Head of caudate nucleus (tissue), 42 donors: ENCODE results near the gene CLEC2L.
A peak's percentile ranks its signal among the peaks of the same experiment; 100 is the strongest.

Experiments used
- DNase-seq, 42 donors: peaks; one replicate each; pipeline versions ENCODE4 v3.0.0 to v3.0.0-alpha.2; 2020 to 2021; ENCODE audit warnings: mixed read lengths in 7 of 42
- intact Hi-C: fragments of 100-400 bp; cut with DNase I; formaldehyde crosslinking; loops from one replicate; pipeline ENCODE4 v1.15.0; 2022

Gene CLEC2L

DNA sequence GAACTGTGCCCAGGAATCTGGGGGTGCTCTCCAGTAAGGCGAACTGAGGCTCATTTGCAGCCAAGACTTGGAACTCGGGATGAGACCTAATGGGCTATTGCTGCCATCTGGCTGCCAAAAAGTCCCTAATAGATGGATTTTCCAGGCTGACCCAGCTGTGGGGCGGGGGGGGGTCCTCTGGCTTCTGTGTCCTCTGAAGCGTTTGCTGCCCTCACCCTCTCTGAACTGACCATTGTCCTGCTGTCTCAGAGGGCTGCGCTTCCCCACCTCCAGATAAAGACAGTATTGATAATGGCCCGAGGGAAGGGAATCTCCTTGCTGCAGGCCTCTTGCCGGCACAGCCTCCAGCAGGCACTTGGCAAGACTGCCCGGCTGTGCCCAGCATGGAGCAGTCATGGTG, 46.6 kb downstream of the CLEC2L start:
- intact Hi-C loops: loop anchor here (10.0 kb wide), 1 partner anchor 135 kb away; no protein-coding TSS in a partner anchor
- peak; percentile 58 to 93 (median 78) for DNase-seq

DNA sequence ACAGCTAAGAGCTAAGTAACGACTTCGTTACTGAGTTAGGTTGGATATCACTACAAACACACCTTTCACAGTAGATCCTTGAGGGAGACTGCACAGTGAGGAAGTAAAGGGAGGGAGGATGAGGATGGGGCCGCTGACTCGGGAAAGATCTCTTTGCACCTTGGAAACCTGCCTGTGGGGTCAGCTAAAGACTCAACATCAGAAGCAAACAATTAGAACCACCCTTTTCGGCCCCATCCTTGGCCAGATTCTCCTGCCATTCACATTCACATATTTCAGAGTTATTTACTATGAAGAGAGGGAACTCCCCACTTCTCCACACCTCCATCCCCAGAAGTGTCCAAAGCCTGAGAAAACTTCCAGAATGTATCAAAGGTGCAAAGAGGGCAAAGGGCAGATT, 47.1 kb downstream of the CLEC2L start:
- intact Hi-C loops: loop anchor here (10.0 kb wide), 1 partner anchor 136 kb away; no protein-coding TSS in a partner anchor
- DNase-seq: peak in 3 of 42 donors; percentile 6 to 20 (median 13)

GRCh38 chr7:139571190-139571589, 47.7 kb downstream of the CLEC2L start:
- peak in 4 of 42 donors; percentile 8 to 32 (median 26) for DNase-seq
- intact Hi-C loops: loop anchor here (10.0 kb wide), 1 partner anchor 136 kb away; no protein-coding TSS in a partner anchor

GRCh38 chr7:139571651-139572050, 48.2 kb downstream of the CLEC2L start:
- intact Hi-C loops: loop anchor here (10.0 kb wide), 1 partner anchor 137 kb away; no protein-coding TSS in a partner anchor
- DNase-seq: peak in 4 of 42 donors; percentile 2 to 31 (median 14)

GRCh38 chr7:139572071-139572470, 48.6 kb downstream of the CLEC2L start:
- DNase-seq: peak in 5 of 42 donors; percentile 5 to 34 (median 27)
- intact Hi-C loops: loop anchor here (10.0 kb wide), 1 partner anchor 137 kb away; no protein-coding TSS in a partner anchor

DNA sequence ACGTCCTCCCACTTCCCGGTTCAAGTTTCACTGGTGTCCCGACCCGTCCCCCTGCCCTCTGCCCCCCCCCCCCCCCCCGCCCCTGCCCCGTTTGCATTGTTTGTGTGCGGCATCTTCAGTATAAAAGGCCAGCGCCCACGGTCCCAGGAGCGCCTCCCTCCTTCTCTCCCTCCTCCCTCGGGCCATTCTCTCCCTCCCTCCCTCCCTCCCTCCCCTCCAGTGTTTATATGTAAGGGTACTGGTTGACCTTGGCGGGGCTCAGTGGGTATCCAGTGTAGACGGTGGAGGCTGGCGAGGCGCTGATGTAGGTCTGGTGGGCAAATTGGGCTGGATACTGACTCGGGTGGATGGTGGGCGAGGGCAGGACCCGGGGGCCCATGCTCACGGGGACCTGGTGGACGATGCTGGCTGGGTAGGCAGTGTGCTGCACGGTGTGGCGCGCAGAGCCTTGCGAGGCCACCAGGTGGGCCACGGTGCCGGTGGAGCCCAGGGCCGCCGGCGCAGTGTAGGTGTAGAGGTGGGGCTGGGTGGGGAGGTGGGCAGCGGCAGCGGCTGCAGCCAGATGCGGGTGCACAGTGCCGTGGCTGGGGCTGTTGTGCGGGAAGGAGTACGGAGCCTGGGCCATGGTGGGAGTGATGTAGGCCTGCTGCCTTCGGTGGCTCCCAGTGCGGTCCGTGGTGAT, 49.4 kb downstream of the CLEC2L start:
- intact Hi-C loops: loop anchor here (10.0 kb wide), 1 partner anchor 138 kb away; no protein-coding TSS in a partner anchor
- peak in 4 of 42 donors; percentile 5 to 24 (median 10) for DNase-seq

DNA sequence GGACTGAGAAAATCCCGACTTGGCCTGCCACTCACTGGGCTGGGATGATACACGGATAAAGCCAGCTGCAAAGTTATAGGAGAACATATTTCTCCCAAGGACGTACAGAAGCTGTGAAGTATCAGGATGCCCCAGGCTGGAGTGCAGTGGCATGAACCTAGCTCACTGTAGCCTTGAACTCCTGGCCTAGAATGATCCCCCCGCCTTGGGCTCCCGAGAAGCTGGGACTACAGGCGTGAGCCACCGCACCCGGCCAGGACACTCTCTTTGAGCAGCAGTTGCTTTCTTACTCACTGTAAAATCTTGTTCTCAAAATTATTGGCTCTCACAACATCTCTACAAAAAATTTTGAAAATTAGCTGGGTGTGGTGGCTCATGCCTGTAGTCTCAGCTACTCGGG, 50.4 kb downstream of the CLEC2L start:
- intact Hi-C loops: loop anchor here (10.0 kb wide), 1 partner anchor 139 kb away; no protein-coding TSS in a partner anchor
- peak in 5 of 42 donors; percentile 4 to 20 (median 6) for DNase-seq

DNA sequence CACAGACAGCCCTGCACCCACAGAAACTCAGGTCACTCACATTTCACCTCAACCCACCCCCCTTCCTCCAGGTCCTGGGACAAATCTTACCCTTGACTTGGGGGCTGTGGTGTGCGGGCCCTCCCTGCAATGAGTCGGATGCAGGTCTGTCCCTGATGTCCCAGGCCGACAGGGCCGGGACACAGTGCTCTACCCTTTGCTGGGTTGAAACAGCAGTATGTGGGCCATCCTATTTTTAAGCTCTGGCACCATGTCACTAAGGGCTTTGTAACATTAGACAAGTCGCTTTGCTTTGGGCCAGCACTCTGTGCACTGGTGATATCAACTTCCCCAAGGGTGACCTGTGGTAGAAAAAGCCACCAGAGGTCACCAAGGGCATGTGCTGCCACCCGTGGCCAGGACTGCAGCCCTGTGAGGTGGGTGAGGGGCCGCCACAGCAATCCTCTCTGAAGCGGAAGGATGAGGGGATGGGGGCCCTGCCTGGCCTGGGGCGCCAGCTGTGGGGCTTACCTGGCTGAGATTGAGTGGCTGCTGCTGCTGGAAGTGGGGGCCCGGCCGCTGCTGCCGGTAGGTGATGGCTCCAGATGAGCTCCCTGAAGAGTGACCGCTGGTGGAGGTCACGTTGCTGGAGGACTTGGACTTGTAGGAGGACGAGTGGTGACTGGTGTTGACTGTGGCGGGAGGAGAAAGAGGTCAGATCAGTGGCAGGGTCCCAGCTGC, 51.3 kb downstream of the CLEC2L start:
- DNase-seq: peak in 2 of 42 donors; percentile 5 to 14

DNA sequence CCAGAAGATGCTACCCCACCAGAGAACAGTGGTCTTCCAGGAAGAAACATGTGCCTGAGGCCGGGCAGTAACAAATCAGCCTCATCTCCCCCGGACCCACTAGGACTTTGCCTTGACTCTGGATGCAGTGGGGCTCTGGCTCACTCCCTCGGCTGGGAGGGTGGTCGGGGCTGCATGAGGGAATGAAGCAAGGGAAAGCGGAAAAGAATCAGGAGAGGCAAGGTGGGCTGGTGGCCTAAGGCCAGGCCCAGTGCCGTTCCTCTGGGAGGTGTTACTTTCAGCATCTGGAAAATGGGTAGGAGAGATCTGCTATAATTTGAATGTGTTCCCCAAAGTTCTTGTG, 51.8 kb downstream of the CLEC2L start:
- intact Hi-C loops: loop anchor here (10.0 kb wide), 1 partner anchor 141 kb away; no protein-coding TSS in a partner anchor
- peak in 2 of 42 donors; percentile 7 to 9 for DNase-seq

More for the DNA sequence above, 51.3 kb downstream of the CLEC2L start:
- intact Hi-C loops: loop anchor here (10.0 kb wide), 1 partner anchor 140 kb away; no protein-coding TSS in a partner anchor

DNA sequence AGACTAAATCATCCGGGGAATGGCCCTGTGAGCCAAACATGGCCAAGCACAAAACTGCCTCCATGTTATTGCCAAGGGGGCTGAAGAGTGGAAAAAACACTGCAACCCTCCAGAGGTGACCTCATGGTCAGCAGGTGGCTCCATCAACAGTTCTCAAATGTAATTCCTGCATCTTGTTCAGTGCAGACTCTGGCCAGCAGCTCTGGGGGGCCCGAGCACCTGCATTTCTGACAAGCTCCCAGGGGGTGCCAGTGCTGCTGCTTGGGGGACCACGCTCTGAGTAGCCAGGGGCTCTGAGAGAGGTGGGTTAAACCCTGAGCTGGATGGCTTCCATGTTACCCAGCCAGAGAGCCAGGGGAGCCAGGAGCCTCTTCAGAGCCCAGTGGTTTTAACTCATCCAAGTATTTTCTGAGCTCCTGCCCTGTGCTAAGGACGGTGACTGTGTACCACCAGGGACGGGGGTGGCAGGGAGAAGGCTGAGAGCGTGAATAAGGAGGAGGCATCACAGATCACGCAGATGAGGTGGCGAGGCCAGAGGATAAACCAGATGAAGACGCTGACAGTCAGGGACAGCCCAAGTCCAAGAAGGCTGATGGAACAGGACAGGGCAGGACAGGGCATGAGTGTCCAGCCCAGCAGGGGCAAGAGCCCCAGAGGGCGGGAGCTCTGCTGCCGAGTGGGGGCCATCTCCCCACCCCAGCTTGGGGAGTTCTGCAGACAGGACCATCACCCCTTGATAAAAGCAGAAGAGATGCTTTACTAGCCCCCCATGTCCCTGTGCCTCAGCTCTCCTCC, 52.9 kb downstream of the CLEC2L start:
- peak in 4 of 42 donors; percentile 3 to 26 (median 10) for DNase-seq
- intact Hi-C loops: loop anchor here (10.0 kb wide), 1 partner anchor 142 kb away; no protein-coding TSS in a partner anchor

- peak in 2 of 42 donors; percentile 2 for DNase-seq
- intact Hi-C loops: no loop called here
These were observed 57.0 kb downstream of the CLEC2L start for GRCh38 chr7:139580435-139580834.

DNA sequence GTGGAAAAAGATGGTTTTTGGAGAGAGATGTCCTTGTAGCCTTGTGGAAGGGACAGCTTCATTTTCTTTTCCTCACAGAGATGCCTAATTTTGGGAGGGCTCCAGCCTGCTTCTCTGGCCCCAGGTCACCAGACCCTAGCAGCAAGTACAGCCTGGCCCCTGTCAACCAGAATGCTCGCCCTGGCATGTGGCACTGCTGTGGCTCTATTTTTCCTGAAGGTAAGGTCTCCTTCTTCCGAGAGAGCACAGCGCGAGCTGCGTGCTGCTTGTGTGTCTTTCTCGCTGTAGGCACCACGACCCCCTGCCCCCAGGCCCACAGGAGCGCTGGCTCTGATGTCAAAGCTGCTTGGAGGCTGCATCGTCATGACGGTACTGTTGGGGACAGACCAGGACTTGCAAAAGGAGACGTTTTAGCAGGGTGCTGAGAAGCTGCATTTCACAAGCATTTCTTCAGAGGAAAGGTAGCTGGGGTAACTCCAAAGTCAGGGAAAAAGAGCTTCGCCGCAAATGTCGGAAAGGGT, 58.7 kb downstream of the CLEC2L start:
- intact Hi-C loops: no loop called here
- DNase-seq: peak in 3 of 42 donors; percentile 16 to 19 (median 16)

DNA sequence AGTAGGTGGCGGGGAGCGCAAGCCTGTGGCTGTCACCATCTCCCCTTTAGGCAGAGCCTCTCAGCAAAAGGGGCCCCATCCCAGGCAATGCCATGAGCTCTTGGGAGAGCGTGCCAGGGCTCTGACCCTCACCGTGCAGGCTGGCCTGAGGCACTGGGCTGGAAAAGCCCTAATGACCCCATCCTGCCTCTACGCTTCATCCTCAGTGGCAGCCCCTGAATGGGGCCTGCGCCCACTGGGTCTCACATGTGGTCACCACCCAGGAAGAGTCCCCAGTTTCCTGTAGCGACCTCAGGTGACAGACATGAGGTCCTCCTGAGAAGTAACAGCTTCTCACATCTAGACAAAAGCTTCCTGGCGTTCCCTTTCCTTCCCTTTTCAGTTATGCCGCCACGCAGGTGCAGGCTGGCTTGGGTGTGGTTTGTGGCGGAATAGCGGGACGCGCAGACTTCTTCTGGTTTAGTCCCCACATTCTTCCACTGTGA, 59.2 kb downstream of the CLEC2L start:
- DNase-seq: peak in 4 of 42 donors; percentile 3 to 34 (median 10)
- intact Hi-C loops: no loop called here

DNA sequence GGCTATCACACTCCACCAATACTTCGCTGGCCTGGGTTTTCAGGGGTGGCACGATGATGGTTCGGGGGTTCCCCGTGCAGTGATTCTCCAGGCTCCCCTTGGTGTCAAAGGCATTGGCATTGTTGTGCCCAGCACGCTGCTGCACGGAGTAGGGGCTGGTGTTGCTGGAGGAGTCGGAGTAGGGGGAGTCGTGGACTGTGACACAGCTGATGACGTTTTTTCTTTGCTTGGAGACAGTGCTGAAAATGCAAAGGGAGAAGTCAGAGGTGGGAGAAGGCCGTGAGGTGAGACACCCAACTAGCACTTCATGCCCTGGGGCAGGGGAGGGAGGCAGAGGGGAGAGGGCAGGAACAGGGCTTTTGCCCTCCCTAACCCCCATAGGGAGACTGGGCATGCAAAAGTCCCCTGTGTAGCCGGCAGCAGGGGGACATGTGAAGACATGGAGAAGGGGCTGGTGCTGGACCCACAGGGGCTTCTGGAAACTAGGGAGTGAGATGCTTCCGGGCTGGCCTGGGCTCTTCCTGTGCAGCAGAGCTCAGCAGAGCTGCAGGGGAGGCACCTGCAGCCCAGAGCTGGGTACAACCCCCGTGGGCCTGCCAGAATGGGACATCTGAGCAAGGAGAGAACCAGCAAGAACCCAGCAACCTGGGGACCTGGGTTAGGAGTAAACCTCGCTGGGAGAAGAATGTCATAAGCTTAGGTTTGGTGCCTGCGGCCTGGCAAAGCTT, 60.5 kb downstream of the CLEC2L start:
- peak in 5 of 42 donors; percentile 5 to 26 (median 11) for DNase-seq
- intact Hi-C loops: no loop called here

GRCh38 chr7:139585042-139585441, 61.6 kb downstream of the CLEC2L start:
- peak in 2 of 42 donors; percentile 3 to 9 for DNase-seq

GRCh38 chr7:139586286-139586685, 62.8 kb downstream of the CLEC2L start:
- intact Hi-C loops: no loop called here

More at GRCh38 chr7:139585042-139585441, 61.6 kb downstream of the CLEC2L start:
- intact Hi-C loops: no loop called here

DNA sequence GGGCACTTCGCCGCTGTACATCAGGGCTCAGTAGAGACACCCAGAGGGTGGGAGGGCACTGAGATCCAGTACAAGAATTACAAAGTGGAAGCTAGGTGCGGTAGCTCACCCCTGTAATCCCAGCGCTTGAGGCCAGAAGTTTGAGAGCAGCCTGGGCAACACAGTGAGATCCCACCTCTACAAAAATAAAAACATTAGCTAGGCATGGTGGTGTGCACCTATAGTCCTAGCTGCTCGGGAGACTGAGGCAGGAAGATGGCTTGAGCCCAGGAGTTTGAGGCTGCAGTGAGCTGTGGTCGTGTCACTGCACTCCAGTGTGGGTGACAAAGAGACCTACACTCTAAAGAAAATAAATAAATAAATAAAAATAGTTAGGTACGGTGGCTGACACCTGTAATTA, 64.0 kb downstream of the CLEC2L start:
- intact Hi-C loops: no loop called here
- no peak for DNase-seq

More at GRCh38 chr7:139586286-139586685, 62.8 kb downstream of the CLEC2L start:
- peak in 1 of 42 donors; percentile 22 for DNase-seq

GRCh38 chr7:139588632-139589031, 65.1 kb downstream of the CLEC2L start:
- peak in 6 of 42 donors; percentile 3 to 41 (median 13) for DNase-seq

More at GRCh38 chr7:139588632-139589031, 65.1 kb downstream of the CLEC2L start:
- intact Hi-C loops: no loop called here
